GM21528 (cell line): Measurements from ENCODE around the gene RBPJL.
"Not testable (repeated sequence)": the region's sequence is repeated elsewhere in the genome, so short reads cannot be mapped to it uniquely, and the experiment has no call there.

Experiments
- ATAC-seq: cut with Tn5 transposase; IDR thresholded peaks from one replicate; pipeline ENCODE4 v1.9.1; 2021; ENCODE audit warnings: mild to moderate bottlenecking, moderate library complexity; ENCODE audit not compliant: unreplicated experiment, low FRiP score

The RBPJL gene

DNA sequence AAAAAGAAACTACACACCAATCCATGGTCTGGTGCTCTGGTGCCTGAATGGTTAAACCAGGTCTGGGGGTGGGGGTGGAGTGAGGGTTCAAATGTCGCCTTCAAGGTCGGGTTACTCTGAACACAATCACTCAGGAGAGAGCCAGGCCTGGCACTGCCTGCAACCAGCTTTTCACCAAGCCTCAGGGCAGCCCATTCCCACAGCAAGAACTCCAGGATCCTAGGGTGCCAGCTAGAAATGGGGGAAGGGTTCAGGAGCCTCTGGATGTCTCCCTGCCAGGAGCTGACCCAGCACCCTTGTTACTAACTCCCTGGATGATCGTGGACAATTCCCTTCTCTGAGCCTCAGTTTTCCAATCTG is 34.9 kb downstream of the RBPJL start:
- no peak for ATAC-seq

DNA sequence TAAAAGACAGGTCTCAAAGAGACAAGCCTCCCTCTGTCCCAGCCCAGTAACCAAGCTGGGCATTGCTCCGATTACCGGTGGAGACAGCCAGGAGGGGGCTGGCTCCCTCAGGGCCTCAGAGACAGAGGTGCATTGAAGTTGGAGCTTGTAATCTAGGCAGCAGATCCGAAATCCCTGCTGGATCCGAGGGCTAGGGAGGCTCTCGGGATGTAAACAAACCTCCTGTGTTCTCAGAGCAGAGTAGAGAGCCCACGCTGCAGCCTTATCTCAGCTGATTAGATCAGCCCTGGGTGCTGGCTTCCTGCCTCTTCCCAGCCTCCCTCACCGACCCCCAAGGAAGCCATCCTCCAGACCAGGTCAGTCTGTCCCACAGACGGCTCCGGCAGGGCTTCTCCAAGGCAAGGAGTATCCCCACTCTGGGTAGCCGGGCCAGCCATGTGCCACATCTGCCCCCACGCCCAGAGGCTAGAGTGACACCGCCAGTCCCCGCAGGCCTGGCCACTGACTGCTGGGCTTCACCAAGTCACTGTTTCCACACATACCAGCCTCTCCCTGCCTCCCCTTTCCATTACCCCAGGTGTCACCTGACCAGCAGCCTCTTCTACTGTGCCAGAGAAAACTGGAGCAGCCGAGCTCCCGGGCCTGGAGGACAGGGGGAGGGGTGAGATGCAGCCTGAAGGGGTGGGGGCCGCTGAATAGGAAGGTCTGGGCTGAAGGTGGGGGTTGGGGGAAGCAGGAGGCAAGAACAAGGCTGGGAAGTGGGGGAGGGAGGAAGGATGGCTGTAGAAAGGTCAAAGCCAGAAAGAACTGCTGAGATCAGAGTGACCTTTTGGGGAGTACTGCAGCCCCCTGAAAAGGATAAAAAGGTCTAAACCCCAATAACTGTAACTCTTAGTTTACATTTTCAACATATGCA is 35.6 kb downstream of the RBPJL start:
- no peak for ATAC-seq

DNA sequence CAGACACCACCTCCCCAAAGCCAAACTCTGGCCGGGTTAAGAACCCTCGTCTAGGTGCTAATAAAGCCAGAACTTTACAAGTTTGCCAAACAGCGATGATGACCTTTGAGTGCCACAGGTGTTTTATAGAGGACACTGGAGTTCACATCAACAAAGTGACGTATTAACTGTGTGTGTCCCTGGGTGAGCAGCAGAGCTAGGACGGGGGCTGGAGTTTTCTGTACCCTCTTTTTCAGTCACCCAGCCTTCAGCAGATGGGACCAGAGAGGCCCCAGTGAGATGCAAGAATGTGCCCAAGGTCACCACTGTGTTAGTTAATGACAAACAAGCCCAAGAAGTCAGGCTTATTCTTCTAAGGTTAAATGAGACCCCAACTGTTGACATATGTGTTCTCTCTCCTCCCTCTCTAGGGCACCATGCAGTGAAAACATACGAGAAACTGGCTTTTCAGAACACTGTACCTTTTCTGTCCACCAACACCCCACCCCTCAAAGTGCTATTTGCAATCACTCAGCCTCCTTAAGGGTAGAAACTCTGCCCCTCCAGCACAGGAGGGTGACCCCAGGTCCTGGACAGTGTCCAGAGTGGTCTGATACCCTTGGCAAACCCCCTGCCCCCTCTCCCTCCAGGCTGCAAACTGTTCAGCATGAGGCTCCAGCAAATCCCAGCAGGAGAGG is 36.4 kb downstream of the RBPJL start:
- ATAC-seq, result no peak

DNA sequence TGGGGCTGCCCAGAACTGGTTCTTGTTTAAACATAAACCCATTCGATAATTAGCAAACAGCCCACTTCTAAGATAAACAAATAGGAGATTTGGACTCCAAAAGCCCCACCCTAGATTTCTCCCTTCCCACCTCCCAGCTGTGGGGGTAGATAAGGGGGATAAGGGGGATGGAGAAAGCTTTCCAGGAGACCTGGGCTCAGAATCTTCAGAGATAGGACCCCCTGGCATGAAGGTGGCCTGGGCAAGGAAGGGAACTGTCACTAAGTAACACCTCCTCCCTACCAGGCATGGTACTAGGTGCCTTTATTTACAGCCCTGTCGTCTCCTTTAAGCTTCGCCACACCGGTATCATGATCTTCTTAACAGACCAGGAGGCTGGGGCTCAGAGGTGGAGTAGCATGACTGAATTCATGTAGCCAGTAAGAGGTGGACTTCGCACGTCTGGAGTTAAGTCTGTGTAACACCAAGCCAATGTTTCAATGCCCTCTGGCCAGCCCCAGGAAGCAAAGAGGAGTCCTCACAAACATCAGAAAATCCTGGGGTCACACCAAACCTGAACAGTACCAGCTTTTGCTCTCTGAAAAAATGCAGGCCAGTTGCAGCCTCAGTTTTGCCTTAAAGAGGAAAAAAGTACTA is 37.0 kb downstream of the RBPJL start:
- no peak for ATAC-seq

DNA sequence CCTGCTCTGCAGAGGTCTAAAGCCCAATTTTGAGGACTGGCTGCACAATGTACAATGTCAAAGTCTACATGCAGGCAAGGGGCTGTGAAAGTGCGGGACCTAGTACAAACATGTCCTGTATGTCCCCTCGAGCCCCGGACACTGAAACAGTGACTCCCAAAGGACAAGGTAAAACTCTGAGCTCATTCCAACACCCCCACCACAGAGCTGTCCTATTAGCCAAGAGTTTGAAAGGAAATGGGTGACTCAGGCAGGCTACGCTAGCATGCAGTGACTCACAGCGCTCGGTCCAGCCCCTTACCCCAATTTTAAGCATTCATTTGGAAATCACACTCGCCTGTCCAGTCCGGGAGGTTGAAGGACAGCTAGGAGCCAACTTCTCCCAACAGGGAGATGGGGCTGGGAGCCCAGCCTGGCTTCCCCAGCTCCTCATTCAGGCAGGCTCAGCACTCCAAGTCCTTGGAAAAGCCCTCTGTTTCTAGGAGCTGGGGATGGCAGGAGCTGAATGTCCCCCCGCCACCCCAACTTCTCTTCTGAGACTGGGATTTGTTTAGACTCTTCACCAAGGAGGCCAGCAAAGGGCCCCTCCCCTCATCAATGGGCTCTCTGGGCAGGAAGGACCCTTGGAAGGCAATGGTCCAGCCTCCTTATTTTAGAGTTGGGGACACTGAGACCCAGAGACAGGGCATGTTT is 37.7 kb downstream of the RBPJL start:
- no peak for ATAC-seq

DNA sequence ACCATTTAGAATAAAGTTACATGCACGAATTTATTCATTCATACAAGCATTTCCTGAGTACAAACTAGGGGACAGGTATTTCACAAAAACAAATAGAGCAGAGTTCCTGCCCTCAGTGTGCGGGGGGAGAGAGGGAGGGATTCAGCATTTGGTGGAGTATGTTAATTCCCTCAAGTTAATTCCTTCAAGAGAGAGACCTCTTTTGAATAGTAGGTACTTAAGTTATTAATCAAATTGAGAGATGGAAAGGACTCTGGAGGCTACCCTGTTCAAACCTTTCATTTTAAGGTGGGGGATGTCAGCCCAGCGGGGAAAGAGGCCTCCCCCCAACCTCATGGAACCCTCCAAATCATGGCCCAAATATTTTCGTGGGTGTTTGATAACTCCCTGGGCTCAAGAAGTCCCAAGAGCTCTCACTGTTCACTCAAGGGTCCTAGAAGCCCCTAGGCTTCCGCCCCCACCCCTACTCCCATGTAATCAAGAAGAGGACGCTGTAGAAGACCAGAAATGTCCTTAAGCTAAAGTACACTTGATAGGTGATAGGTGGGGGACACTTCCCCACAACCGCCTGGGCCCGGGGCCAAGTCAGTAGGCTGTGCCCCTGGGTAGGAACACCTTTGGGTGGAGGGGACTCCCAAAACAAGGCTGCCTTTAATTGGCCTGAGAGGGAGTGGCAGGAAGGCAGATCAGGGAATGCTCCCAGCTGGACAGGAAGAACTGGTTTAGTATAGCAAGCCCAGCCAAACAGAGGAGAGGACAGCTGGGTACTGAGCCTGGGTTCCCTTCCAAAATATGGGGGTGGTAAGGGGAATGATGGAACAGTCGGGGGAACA is 38.7 kb downstream of the RBPJL start:
- ATAC-seq, result no peak

DNA sequence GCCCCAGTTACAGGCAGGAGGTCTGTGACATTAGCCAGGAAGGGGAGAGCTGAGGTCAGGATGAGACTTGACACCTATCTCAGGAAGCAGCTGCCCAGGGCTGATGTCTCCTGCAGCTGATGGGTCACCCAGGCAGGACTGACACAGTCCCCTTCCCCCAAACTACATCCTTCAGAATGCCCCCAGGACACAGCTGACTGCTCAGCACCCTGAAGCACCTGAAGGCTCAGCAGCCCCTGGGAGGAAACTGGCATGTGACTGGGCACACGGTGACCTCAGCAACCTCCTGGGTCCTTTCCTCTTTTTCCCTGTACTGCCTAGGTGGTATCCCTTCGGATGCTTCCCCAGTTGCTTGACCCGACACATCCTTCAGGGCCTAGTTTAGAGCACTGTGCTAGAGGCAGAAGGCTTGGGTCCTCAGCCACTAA is 39.7 kb downstream of the RBPJL start:
- ATAC-seq, result no peak

DNA sequence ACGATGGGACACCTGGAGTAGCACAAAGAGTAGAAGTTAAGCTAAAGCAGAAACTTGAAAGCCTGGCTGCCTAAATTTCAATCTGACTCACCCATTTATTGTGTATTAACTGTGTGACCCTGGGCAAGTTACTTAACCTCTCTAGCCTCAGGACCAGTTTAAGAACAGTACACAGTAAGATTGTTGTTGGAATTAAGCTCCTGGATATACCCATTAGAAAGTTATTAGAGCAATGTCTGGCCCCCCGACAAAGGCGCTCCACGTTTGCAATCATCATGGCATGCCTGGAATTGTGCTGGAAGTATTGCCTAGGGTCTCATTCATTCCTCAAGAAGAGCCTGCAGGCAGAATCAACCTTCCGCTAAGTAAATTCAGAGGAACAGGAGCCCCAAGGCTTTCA is 40.2 kb downstream of the RBPJL start:
- ATAC-seq, result no peak

DNA sequence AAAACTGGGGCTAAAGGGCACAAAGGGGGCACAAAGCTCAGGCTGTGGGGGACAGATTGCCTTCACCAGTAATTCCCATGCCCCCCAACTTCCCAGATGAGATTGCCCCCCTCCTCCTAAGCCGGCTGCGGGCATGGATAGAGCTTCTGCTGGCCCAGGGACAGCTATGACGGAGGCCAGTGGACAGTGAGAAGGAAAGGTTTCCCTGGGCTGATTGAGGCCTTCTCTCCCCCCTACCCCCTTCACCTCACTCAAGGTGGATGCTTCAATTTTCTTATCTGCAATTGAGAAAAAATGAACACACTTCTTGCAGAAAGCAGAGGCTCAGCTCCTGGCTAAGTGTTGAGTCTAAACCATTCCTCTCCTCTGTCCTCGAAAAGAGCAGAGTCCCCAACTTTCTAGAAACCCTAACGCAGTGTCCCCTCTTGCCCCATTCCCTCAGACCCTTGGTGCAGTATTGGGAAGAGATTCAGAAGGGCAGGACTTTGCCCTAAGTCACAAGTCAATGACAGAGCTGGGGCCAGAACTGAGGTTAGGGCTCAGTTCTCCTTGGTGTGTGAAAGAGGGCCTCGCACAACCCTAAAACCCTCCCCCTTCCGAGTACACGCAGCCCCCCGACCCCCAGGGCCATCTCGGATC is 40.8 kb downstream of the RBPJL start:
- no peak for ATAC-seq

DNA sequence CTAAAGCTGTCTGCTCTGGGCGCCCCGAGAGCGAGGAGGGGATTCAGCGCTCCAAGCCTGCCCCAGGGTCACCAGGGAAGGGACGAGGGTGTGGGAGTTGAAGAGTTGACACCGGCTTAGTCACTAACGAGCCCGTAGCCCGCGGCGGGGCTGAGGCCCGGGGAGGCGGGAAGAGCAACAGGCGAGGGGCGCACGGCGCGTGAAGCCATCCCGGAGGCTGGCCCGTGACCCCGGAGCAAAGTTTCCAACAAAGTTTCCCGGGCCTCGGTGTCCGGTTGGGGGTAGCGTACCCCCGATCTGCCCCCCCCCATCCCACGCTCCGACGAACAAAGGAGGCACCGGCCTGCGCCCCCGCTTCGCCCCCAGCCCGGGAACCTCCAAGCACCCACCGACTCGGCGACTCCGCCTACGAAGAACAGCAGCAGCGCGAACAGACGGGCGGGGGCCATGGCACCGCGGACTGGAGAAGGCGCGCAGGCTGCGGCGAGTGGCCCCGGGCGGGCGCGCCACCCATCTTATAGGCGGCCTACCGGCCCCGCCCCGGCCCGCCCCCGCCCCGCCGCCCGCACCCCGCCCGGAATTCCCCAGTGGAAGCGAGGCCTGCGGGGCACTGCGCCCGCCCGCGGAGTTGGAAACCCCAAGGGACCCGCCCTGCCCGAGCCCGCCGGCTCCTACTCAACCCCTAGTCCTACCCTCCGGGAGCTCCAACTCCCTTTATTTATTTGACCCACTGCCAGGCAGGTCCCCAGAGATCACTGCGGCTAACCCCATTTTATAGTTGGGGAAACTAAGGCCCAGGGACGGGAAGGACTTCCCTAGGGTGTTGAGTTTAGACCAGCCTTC is 41.5 kb downstream of the RBPJL start, which contains the start of gene SDC4:
TSS of gene SDC4 (minus strand) at position 489 of the 843 bp plus-strand sequence. CDS start at position 449, 40 bp downstream.
- ATAC-seq, result no peak

DNA sequence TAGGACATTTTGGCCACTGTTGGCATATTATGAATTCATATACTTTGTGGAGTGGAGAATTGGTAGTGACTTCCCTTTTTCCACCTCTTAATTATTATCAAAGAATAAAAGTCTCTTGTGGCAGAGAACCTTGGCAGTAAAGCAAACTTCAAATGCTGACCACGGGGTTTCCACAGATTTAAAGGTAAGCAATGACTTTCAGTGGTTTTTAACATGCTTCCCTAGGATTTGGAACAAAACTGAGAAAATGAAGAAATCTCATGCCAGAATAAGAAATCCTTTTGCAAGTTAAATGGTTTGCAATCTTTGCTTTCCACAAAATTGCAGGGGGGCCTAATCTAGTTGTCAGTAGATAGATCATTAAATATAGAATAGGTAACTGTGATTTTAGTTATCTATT is 43.6 kb downstream of the RBPJL start:
- ATAC-seq, result no peak

DNA sequence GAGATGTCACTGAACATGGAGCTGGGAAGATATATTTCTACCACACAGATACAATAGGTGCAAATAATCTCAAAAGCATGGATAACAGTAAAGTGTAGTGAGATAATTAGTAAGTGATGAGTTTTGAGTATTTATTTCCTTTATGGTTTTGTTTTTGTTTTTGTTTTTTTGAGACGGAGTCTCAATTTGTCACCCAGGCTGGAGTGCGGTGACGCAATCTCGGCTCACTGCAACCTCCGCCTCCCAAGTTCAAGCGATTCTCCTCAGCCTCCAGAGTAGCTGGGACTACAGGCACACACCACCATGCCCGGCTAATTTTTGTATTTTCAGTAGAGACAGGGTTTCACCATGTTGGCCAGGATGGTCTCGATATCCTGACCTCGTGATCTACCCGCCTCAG is 44.2 kb downstream of the RBPJL start:
- ATAC-seq, result not testable (repeated sequence)

DNA sequence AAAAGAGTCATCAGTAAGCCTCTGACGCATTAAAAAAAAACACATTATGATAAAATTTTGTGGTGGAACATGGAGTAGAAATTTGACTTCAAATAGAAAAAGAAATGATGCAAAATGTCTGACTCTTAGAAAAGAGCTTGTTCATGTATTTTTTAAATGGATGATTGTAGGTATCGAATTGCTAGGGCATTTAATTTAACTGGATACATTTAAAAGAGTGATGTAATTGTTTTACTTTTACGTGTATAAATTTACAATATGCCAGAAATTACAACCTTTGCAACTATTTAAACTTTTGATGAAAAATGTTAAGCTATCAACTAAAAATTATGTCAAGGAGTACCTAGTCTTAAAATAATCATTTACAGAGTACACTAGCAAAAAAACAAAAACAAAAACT is 46.1 kb downstream of the RBPJL start:
- ATAC-seq, result no peak

DNA sequence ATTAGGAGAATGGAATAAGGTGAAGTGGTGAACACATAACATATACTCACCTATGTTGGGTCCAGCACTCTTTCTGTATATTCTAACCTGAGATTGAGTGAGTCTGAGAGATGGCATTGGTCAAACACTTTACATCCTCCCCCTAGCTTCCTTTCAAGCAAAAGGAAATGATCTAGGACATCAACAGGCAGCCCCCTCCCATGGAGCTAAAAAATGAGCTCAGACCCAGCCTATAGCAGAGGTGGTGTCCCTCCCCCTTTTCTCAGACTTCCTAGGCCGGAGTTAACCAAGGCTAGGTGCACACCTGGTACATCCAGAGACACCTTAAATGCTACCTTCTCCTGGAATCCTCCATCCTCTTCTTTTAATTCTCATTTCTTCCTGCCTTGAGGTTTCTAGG is 47.1 kb downstream of the RBPJL start:
- ATAC-seq, result no peak

DNA sequence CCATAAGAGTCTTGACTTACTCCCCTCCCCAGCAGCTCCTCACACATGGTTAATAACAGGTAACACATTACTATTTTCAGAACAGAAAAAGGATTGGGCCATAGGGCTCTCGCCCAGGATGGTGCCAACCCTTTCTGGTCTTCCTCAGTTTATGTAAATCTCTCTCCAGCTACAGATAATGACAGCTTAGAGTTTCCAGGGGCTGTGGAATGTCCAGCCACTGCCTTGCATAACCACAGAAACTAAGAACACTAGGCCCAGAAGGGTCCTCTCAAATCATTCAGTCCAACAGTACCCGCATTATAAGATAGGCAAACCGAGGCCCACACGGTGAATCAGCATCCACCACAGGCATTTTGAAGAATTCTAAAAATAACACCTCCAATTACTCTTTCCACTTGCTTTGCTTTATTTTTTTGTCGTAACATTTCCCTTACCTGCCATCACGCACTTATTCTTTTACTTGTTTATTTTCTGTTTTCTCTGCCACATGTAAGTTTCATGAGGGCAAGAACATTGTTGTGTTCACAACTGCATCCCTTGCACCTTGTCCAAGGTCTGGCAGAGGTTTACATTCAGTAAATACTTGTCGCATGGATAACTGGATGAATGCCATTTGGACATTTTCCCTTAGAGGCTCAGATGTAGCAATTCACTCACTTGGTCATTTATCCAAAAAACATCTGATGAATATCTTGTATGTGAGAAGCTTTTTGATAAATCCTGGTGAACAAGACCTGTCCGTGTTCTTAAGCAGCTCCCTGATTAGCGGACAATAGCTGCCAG is 48.0 kb downstream of the RBPJL start:
- no peak for ATAC-seq

DNA sequence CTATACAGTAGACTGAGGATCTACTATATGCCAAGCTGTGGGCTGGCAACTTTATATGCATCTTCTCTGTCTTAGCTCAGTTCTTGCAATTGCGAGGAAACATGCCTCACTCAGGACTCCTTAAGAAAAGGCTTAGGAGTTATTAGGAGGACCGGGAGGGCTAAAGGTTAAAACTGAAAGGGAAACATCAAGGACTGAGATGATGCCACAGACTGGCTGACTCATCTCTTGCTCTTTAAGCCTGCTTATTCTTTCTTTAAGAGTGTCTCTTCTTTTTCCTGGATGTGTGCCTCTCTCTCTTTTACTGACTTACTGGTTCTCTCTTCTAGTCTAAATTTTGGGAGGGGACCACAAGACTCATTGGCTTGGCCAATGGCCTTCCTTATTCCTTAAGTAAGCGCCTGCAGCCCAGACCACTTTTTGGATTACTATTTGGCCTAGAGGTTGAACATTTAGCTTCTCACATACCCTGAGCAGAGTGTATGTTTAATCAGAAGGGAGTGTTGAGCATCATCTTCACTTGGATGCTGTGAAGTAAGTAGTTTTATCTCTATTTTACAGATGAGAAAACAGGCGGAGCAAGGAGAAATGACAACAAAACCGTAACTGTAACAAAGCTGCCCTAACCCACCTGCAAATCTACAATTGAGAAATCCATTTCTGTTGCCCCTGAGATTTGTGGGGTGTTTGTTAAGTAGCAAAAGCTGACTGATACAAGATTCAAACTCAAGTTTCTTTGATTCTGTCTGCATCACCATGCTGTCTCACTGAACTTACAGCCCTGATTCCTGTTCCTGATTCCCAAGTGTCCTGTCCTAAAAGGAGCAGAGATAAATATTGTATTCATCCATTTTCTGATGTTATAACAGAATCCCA is 48.8 kb downstream of the RBPJL start:
- ATAC-seq, result no peak
